ENCODE results near the gene TET1. TPM values are rescaled to one million over a fixed set of nuclear protein-coding genes. Genes with fewer than 3 reads are reported as not detected.
A peak's percentile ranks its signal among the peaks of the same experiment; 100 is the strongest.

The TET1 gene
- total RNA-seq, 4 donors from 2014 or later = 3.5 to 40.3 (median 7.1) TPM

DNA sequence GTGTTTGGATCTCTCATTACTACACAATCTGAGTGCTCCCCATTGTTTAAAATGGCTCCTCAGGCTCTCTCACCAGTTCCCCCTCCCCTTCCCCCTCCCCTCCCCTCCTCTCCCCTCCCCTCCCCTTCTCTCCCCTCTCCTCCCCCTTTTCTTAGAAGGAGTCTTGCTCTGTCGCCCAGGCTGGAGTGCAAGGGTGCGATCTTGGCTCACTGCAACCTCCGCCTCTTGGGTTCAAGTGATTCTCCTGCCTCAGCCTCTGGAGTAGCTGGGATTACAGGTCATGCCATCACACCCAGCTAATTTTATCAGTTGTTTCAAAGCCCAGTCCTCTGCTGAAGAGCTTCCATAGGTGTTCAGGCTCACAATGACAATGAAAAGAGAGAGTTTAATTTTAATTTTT, 157.3 kb downstream of the TET1 start:
- Histone ChIP-seq H3K27ac (no peak overlapping the region), H3K4me3 (no peak overlapping the region), H3K27me3 (no peaks in the 10 kb centered on the region), H3K4me1 (no peaks in the 10 kb centered on the region), H3K36me3 (no peaks in the 10 kb centered on the region), H3K9me3 (no peaks in the 10 kb centered on the region)
- DNase-seq = no peak
- TF ChIP-seq, protein P1, sequence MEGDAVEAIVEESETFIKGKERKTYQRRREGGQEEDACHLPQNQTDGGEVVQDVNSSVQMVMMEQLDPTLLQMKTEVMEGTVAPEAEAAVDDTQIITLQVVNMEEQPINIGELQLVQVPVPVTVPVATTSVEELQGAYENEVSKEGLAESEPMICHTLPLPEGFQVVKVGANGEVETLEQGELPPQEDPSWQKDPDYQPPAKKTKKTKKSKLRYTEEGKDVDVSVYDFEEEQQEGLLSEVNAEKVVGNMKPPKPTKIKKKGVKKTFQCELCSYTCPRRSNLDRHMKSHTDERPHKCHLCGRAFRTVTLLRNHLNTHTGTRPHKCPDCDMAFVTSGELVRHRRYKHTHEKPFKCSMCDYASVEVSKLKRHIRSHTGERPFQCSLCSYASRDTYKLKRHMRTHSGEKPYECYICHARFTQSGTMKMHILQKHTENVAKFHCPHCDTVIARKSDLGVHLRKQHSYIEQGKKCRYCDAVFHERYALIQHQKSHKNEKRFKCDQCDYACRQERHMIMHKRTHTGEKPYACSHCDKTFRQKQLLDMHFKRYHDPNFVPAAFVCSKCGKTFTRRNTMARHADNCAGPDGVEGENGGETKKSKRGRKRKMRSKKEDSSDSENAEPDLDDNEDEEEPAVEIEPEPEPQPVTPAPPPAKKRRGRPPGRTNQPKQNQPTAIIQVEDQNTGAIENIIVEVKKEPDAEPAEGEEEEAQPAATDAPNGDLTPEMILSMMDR (IDR thresholded peaks at IDR 0.05) = no peak
- TF ChIP-seq POLR2A (IDR thresholded peaks at IDR 0.05) = no peak
- intact Hi-C loops (cut with DNase I; ENCODE audit: low total_unique reads) = no loop called here

- no peaks in the 10 kb centered on the region for H3K27me3 ChIP-seq
- no peaks in the 10 kb centered on the region for H3K36me3 ChIP-seq
- H3K9me3 ChIP-seq = no peaks in the 10 kb centered on the region
- intact Hi-C loops (cut with DNase I; ENCODE audit: low total_unique reads) = no loop called here
- DNase-seq = peak; percentile 96 to 97
- peak within 1 kb of the TSS; percentile 88 to 94 for H3K27ac ChIP-seq
- peak; percentile 45 to 73 for TF ChIP-seq POLR2A (IDR thresholded peaks at IDR 0.05)
- TF ChIP-seq, protein P1 (IDR thresholded peaks at IDR 0.05) = no peak
- H3K4me1 ChIP-seq = no peaks in the 10 kb centered on the region
- peak within 1 kb of the TSS; percentile 81 to 96 for H3K4me3 ChIP-seq
Observed at GRCh38 chr10:68720793-68721672, 160.9 kb downstream of the TET1 start, which contains the start of gene CCAR1. CCAR1 (plus strand) TSS chr10:68721239; CDS start chr10:68722505, 1,266 bp downstream.

DNA sequence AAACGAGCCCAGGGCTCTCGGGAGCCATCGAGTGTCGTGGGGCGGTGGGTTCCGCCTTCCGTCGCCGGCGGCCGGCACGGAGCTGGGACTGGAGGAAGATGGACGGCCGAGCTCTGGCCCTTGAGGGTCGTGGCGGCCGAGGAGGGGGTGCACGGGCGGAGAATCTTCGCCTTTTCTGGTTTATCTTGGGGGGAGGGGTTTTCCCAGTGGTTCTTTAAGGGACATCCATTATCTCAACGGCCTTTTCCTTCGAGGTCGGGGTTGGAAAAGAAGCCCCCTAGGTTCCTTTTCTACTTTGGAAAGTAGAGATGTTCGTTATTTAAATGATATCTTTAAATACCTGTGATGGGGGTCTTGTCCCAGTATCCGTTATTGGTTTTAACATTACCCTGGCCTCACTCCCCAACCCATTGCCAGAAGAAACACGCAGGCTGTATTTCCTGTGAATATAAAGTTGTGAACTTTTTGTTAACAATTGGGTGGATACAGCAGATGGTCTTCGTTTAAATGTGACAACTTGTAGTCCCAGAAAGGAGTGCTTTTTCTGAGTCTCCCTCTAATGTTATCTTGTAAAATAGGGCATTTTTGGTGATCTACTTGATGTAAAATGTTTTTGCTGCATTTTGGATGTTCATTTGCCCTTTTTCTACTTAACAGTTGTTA, 161.7 kb downstream of the TET1 start:
- intact Hi-C loops (cut with DNase I; ENCODE audit: low total_unique reads) = no loop called here
- H3K9me3 ChIP-seq = no peaks in the 10 kb centered on the region
- H3K4me3 ChIP-seq = peak overlapping the region; percentile 81 to 96

GRCh38 chr10:68725016-68725415, 164.9 kb downstream of the TET1 start:
- H3K36me3 ChIP-seq = no peaks in the 10 kb centered on the region
- H3K27me3 ChIP-seq = no peaks in the 10 kb centered on the region
- no peaks in the 10 kb centered on the region for H3K4me1 ChIP-seq
- H3K27ac ChIP-seq = no peak overlapping the region
- TF ChIP-seq, protein P1 (IDR thresholded peaks at IDR 0.05) = no peak
- no peak for TF ChIP-seq POLR2A (IDR thresholded peaks at IDR 0.05)
- H3K4me3 ChIP-seq = no peak overlapping the region
- DNase-seq = no peak
- no peaks in the 10 kb centered on the region for H3K9me3 ChIP-seq
- intact Hi-C loops (cut with DNase I; ENCODE audit: low total_unique reads) = no loop called here

More for the DNA sequence above, 161.7 kb downstream of the TET1 start:
- no peaks in the 10 kb centered on the region for H3K36me3 ChIP-seq
- H3K4me1 ChIP-seq = no peaks in the 10 kb centered on the region
- TF ChIP-seq, protein P1 (IDR thresholded peaks at IDR 0.05) = no peak
- no peak for TF ChIP-seq POLR2A (IDR thresholded peaks at IDR 0.05)
- peak overlapping the region; percentile 88 to 94 for H3K27ac ChIP-seq
- no peaks in the 10 kb centered on the region for H3K27me3 ChIP-seq
- DNase-seq = no peak

GRCh38 chr10:68727146-68727545, 167.0 kb downstream of the TET1 start:
- no peak overlapping the region for H3K27ac ChIP-seq
- H3K4me1 ChIP-seq = no peaks in the 10 kb centered on the region
- H3K9me3 ChIP-seq = no peaks in the 10 kb centered on the region
- no peaks in the 10 kb centered on the region for H3K27me3 ChIP-seq
- intact Hi-C loops (cut with DNase I; ENCODE audit: low total_unique reads) = no loop called here
- TF ChIP-seq, protein P1 (IDR thresholded peaks at IDR 0.05) = no peak
- no peak for TF ChIP-seq POLR2A (IDR thresholded peaks at IDR 0.05)
- H3K4me3 ChIP-seq = no peak overlapping the region
- H3K36me3 ChIP-seq = no peaks in the 10 kb centered on the region
- no peak for DNase-seq
